ENCODE measurements around the gene SLC8A3.

Gene SLC8A3

DNA sequence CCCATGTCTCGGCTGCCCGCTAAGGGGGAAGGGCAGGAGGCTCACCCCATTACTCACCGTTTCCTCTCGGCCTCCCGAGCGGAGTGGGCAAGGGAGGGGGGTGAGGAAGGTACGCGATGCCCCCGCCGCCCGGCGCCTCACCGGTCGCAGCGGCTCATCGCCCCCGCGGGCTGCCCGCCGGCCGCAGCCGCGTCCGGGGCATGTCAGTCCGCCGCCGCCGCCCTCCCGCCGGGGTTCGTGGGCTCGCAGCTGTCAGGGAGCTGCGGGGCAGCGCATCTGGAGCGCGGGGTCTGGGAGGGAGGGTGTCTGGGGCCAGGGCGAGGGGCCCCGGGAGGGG, 461 bp downstream of the SLC8A3 start:
- peak; percentile 2 for DNase-seq (ENCODE audit: low read depth)
- H3K4me3 ChIP-seq (ENCODE audit: low read length), result peak overlapping the region; percentile 38
- TF ChIP-seq, protein P1, sequence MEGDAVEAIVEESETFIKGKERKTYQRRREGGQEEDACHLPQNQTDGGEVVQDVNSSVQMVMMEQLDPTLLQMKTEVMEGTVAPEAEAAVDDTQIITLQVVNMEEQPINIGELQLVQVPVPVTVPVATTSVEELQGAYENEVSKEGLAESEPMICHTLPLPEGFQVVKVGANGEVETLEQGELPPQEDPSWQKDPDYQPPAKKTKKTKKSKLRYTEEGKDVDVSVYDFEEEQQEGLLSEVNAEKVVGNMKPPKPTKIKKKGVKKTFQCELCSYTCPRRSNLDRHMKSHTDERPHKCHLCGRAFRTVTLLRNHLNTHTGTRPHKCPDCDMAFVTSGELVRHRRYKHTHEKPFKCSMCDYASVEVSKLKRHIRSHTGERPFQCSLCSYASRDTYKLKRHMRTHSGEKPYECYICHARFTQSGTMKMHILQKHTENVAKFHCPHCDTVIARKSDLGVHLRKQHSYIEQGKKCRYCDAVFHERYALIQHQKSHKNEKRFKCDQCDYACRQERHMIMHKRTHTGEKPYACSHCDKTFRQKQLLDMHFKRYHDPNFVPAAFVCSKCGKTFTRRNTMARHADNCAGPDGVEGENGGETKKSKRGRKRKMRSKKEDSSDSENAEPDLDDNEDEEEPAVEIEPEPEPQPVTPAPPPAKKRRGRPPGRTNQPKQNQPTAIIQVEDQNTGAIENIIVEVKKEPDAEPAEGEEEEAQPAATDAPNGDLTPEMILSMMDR (IDR thresholded peaks at IDR 0.05; ENCODE audit: insufficient read depth, low read depth, low read length, missing control alignments), result no peak

DNA sequence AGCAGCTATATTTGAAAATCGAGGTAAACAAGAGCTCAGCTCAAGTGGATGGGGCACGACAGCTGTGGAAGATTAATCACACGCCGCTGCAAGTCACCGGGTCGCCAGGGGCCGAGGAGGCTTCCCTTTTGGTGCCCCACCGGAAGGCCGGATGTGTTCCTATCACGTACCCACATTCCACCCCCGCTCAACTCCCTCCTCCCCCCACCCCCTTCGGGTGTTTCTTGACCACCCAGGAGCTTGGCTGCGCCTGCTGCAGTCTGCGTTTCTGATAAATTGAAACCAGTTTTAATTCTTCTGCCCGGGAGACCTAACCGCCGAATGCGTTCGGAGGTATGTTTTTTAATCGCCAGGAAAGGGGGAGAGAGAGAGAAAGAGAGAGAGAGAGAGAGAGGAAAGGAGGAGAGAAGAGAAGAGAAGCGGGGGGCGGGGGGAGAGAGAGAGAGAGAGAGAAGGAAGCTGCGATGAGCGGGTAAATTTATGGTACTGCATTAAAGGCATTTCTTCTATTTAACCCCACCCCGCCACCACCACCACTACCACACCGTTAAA, 1.8 kb downstream of the SLC8A3 start:
- TF ChIP-seq, protein P1 (IDR thresholded peaks at IDR 0.05; ENCODE audit: insufficient read depth, low read depth, low read length, missing control alignments), result no peak
- DNase-seq (ENCODE audit: low read depth), result no peak
- H3K4me3 ChIP-seq (ENCODE audit: low read length), result no peak overlapping the region

DNA sequence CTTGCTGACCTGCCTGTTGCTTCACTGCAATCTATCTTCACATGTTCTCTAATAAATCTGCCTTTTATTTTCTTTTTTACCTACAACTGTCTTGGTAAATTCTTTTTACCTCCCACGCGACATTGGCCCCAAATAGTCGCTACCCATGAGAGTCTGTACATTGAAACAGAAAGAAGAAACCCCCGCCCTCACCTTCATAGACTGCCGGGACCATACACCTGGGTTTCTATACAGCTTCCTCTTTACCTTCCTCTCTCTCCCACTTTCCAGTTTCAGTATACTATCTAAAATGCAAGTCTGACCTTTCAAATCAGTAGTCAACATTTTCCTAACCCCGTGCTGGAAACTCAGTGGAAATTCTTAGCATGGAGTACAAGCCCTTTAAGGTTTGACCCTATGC, 4.8 kb downstream of the SLC8A3 start:
- no peak for DNase-seq (ENCODE audit: low read depth)
- H3K4me3 ChIP-seq (ENCODE audit: low read length), result no peak overlapping the region
- TF ChIP-seq, protein P1 (IDR thresholded peaks at IDR 0.05; ENCODE audit: insufficient read depth, low read depth, low read length, missing control alignments), result no peak

GRCh38 chr14:70181276-70181675, 7.5 kb downstream of the SLC8A3 start:
- no peak for DNase-seq (ENCODE audit: low read depth)
- H3K4me3 ChIP-seq (ENCODE audit: low read length), result no peak overlapping the region
- TF ChIP-seq, protein P1 (IDR thresholded peaks at IDR 0.05; ENCODE audit: insufficient read depth, low read depth, low read length, missing control alignments), result no peak

GRCh38 chr14:70180718-70181117, 8.0 kb downstream of the SLC8A3 start:
- no peak for DNase-seq (ENCODE audit: low read depth)
- TF ChIP-seq, protein P1 (IDR thresholded peaks at IDR 0.05; ENCODE audit: insufficient read depth, low read depth, low read length, missing control alignments), result no peak
- H3K4me3 ChIP-seq (ENCODE audit: low read length), result no peak overlapping the region

DNA sequence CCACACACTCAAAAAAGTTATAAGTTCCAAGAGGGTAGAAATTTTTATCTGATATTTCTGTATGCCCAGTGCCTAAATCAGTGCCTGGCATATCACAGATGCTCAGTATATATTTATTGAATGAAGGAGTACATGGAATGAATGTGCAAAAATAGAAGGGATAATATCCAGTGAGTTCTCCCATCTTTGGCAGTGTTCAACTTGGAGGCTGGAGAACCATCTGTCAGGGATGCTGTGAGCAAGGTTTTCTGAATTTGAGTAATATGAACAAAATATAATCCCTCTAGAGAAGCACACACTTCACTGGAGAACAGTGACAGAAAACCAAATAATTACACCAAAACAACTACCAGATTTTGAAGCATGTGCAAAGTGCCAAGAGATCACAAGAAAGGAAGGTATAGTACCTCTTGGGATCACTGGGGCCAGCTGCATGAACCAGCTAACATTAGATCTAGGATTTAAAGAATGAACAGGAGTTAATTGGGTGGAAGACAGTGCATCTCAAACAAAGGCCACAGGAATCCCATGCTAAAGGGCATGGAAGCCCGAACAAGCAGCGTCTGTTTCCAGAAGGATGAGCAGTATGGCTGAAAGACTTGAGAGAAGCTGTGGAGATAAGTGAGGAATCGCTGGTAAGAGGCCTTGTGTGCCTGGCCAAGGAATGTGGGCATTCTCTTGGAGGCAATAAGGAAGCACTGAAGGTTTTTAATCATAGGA, 11.5 kb downstream of the SLC8A3 start:
- no peak for DNase-seq (ENCODE audit: low read depth)
- TF ChIP-seq, protein P1 (IDR thresholded peaks at IDR 0.05; ENCODE audit: insufficient read depth, low read depth, low read length, missing control alignments), result no peak
- H3K4me3 ChIP-seq (ENCODE audit: low read length), result no peak overlapping the region

DNA sequence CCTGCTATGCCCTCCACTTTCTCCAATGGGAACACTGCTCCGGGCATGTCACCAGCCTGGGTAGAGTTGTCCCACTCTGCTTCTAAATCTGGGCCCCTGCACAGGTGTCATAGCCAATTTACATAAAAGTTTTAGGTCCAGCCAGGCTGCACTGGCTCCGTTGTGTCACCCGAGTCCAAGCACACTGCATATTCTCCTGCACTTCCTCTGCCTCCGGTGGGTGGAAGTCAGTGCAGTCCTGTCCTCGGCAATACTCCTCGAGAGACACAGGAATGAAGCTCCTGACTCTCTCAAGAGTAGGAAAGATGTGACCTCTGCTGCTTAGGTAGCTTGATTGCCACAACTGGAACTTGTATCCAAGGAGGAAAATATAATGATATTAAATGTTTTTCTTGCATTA, 15.2 kb downstream of the SLC8A3 start:
- no peak overlapping the region for H3K4me3 ChIP-seq (ENCODE audit: low read length)
- DNase-seq (ENCODE audit: low read depth), result no peak
- TF ChIP-seq, protein P1 (IDR thresholded peaks at IDR 0.05; ENCODE audit: insufficient read depth, low read depth, low read length, missing control alignments), result no peak
